Tibial artery (tissue), 4 donors: Measurements from ENCODE around the gene CIAO2A.

Source experiments
- DNase-seq, 2 donors: peaks; one replicate each; pipeline ENCODE4 v3.0.0-alpha.2; 2019
- H3K27ac ChIP-seq, 2 donors: fragments of 200-600 bp; sonication (generic) in 1 of 2; 1 replicate in 1 of 2; 2 replicates in 1 of 2; pipeline ENCODE4 v1.5.1; 2018 to 2019; ENCODE audit warnings: mild to moderate bottlenecking in 1 of 2
- H3K27me3 ChIP-seq, 2 donors: fragments of 200-600 bp; sonication (generic) in 1 of 2; one replicate each; pipeline versions ENCODE4 v1.5.1 to v1.6.0; 2016 to 2019
- H3K36me3 ChIP-seq, 3 donors: fragments of 200-600 bp; sonication (generic) in 2 of 3; one replicate each; pipeline ENCODE4 v1.5.1; 2016 to 2019; ENCODE audit warnings: mild to moderate bottlenecking in 2 of 3
- H3K4me1 ChIP-seq, 4 donors: fragments of 200-600 bp; sonication (generic) in 2 of 4; 1 replicate in 3 of 4; 2 replicates in 1 of 4; pipeline ENCODE4 v1.5.1; 2016 to 2019
- H3K4me3 ChIP-seq, 2 donors: fragments of 200-600 bp; sonication (generic) in 1 of 2; 1 replicate in 1 of 2; 2 replicates in 1 of 2; pipeline ENCODE4 v1.5.1; 2018 to 2019; ENCODE audit warnings: mild to moderate bottlenecking in 2 of 2
- H3K9me3 ChIP-seq, 3 donors: fragments of 200-600 bp; sonication (generic) in 1 of 3; one replicate each; pipeline ENCODE4 v1.5.1; 2016 to 2019
- intact Hi-C: fragments of 100-400 bp; cut with DNase I; formaldehyde crosslinking; loops from one replicate; pipeline ENCODE4 v1.15.0; 2023; ENCODE audit warnings: low total_unique reads
- TF ChIP-seq, protein P1 (sequence below), 2 experiments: fragments of 200-600 bp in 1 of 2; fragments of 450-650 bp in 1 of 2; IDR thresholded peaks; one replicate each; pipeline ENCODE4 v1.5.1; 2017 to 2019; ENCODE audit warnings: antibody characterized with exemption in 2 of 2, mild to moderate bottlenecking in 1 of 2, moderate library complexity in 1 of 2

The CIAO2A gene

DNA sequence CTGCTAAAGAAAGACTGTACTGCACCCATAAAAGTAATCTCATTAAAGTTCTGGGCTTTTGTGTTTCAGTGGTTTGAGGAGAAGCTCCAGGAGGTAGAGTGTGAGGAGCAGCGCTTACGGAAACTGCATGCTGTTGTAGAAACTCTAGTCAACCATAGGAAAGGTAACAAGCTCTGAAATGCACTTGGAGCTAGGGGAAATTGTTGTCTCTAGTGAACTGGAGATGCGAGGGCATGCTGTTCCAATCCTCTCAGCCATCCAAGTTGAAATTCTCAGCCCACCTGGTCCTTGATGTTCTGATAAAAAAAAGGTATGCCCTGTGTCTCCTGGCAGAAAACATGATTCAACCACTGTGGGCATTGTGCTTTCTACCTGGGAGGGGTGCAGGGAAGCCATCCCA lies 36.5 kb upstream of the CIAO2A start:
- Histone ChIP-seq H3K4me3 (no peak overlapping the region), H3K27me3 (no peaks in the 10 kb centered on the region), H3K4me1 (no peaks in the 10 kb centered on the region), H3K36me3 (peaks cover 96 to 100% (median 99%) of the 10 kb centered on the region in 3 donors), H3K27ac (no peak overlapping the region), H3K9me3 (no peaks in the 10 kb centered on the region)
- no peak for DNase-seq
- intact Hi-C loops, result no loop called here
- TF ChIP-seq, protein P1, sequence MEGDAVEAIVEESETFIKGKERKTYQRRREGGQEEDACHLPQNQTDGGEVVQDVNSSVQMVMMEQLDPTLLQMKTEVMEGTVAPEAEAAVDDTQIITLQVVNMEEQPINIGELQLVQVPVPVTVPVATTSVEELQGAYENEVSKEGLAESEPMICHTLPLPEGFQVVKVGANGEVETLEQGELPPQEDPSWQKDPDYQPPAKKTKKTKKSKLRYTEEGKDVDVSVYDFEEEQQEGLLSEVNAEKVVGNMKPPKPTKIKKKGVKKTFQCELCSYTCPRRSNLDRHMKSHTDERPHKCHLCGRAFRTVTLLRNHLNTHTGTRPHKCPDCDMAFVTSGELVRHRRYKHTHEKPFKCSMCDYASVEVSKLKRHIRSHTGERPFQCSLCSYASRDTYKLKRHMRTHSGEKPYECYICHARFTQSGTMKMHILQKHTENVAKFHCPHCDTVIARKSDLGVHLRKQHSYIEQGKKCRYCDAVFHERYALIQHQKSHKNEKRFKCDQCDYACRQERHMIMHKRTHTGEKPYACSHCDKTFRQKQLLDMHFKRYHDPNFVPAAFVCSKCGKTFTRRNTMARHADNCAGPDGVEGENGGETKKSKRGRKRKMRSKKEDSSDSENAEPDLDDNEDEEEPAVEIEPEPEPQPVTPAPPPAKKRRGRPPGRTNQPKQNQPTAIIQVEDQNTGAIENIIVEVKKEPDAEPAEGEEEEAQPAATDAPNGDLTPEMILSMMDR (IDR thresholded peaks at IDR 0.05), result no peak

DNA sequence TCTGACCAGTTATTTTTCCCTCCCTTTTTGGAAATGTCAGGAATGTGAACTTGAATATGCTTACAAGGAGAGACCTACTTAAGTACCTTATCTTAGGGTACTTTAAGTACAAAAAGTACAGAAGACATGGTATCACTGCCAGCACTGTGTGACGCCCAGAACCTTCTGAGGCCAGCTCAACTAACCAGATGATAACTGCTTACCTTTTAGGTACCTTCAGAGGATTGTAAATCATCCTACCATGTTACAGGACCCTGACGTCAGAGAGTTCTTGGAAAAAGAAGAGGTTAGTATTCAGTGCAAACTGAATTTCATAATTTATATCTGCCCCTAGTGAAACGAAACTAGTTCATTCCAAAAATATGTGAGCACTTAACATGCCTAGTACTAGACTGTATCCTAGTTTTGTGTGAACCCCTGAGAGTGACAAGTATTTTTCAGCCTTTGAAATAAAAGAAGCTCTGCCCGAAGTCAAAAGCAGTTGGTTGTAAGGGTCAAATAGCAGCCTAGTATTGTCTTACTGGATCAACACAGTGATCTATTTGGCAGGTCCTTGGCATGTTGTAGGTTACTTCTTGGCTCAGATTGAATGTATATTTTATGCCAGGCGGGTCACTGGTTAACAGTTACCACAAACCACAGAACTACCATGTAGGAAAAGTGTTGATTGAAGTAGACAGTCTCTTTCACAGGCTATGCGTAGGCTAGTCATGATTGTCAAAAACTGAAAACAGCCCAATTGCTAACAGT lies 34.1 kb upstream of the CIAO2A start:
- DNase-seq, result no peak
- H3K36me3 ChIP-seq, result peaks cover 96 to 100% (median 96%) of the 10 kb centered on the region in 3 donors

DNA sequence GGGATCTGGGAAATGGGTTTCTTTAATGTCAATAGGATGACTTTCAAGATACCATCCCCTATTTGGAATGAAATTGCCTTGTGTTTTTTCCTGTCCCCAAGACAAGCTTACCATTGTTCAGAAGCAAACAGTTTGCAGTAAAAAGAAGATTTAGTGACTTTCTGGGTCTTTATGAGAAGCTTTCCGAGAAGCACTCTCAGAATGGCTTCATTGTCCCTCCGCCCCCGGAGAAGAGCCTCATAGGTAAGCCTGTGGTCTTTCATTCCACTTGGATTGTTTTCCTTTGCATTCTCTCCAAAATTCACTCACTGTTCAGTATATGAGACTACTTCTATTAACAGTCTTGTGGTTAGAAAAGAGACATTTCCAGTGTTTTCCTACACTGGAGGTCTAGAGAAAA lies 32.3 kb upstream of the CIAO2A start:
- no peak overlapping the region for H3K4me3 ChIP-seq
- peaks cover 82 to 99% (median 96%) of the 10 kb centered on the region in 3 donors for H3K36me3 ChIP-seq
- TF ChIP-seq, protein P1 (IDR thresholded peaks at IDR 0.05), result no peak
- no peaks in the 10 kb centered on the region for H3K9me3 ChIP-seq
- H3K4me1 ChIP-seq, result no peaks in the 10 kb centered on the region
- no peak for DNase-seq
- no peaks in the 10 kb centered on the region for H3K27me3 ChIP-seq
- H3K27ac ChIP-seq, result no peak overlapping the region
- intact Hi-C loops, result no loop called here

More for the DNA sequence above, 34.1 kb upstream of the CIAO2A start:
- H3K27me3 ChIP-seq, result no peaks in the 10 kb centered on the region
- H3K4me1 ChIP-seq, result no peaks in the 10 kb centered on the region
- no peaks in the 10 kb centered on the region for H3K9me3 ChIP-seq
- H3K4me3 ChIP-seq, result no peak overlapping the region
- TF ChIP-seq, protein P1 (IDR thresholded peaks at IDR 0.05), result no peak
- no peak overlapping the region for H3K27ac ChIP-seq
- intact Hi-C loops, result no loop called here

DNA sequence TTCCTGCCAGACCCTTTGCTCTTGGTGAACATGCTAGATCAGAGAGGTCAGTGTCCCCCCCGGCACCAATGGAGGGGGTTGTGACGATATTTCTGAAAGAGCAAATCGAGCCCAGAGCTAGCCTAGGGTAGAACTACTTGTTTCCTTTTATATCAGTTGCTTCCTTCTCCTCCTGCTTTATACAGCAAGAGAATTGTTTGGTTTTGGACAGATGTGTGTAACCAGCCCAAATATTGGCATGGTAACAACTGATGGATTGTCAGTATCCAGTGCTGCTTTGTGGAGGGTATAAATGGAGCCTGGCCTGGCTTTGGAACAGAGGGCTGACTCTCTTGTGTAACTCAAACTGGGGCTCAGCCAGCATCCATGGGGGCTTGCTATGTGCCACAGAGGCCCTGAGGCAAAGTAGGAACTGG lies 29.3 kb upstream of the CIAO2A start:
- peaks cover 82 to 99% (median 91%) of the 10 kb centered on the region in 3 donors for H3K36me3 ChIP-seq
- DNase-seq, result no peak
- no peaks in the 10 kb centered on the region for H3K27me3 ChIP-seq
- intact Hi-C loops, result no loop called here
- H3K9me3 ChIP-seq, result no peaks in the 10 kb centered on the region
- H3K4me1 ChIP-seq, result no peaks in the 10 kb centered on the region
- no peak overlapping the region for H3K27ac ChIP-seq
- no peak overlapping the region for H3K4me3 ChIP-seq
- TF ChIP-seq, protein P1 (IDR thresholded peaks at IDR 0.05), result no peak

DNA sequence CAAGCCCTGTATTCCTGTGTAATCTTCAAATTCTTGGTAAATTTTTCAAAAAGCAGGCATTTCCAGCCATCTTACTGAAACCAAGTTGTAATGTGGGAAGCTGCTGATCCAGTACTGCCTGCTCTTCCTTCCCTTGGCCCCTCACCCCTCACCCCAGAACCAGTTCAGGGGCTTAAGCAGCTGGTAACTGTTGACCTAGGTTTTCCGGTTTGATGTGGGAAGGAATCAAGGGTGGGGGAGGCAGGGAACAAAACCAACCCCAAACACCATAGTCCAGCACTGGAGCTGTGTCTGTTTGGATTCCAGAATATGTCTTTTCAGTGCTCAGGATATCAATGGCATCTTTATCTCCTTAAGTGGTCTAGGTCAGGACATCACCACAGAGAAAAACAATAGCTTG lies 28.8 kb upstream of the CIAO2A start:
- H3K27me3 ChIP-seq, result no peaks in the 10 kb centered on the region

More for the DNA sequence above, 28.8 kb upstream of the CIAO2A start:
- Histone ChIP-seq H3K4me1 (no peaks in the 10 kb centered on the region), H3K9me3 (no peaks in the 10 kb centered on the region), H3K4me3 (no peak overlapping the region), H3K27ac (no peak overlapping the region), H3K36me3 (peaks cover 80 to 99% (median 91%) of the 10 kb centered on the region in 3 donors)
- intact Hi-C loops, result no loop called here
- DNase-seq, result no peak
- TF ChIP-seq, protein P1 (IDR thresholded peaks at IDR 0.05), result no peak
